Measurements from ENCODE around the gene HEATR3.

- no peak for TF ChIP-seq HOXD1 (CRISPR knock-in tag; IDR thresholded peaks at IDR 0.05)
- TF ChIP-seq ZNF143 (CRISPR knock-in tag; IDR thresholded peaks at IDR 0.05): no peak
- no peak for TF ChIP-seq NFYB (CRISPR knock-in tag; IDR thresholded peaks at IDR 0.05)
- no peak for TF ChIP-seq HDAC2 (CRISPR knock-in tag; IDR thresholded peaks at IDR 0.05)
Measured at GRCh38 chr16:50071075-50071671, 5.4 kb downstream of the HEATR3 start.

Measured in HepG2 (cell line).